AG09319 (cell line): ENCODE measurements around the gene B3GALNT1.

Experiments
- DNase-seq: peaks from one replicate; pipeline ENCODE4 v3.0.0-alpha.2; 2010; ENCODE audit warnings: low read depth; ENCODE audit errors: extremely low read depth
- TF ChIP-seq, protein P1 (sequence below): IDR thresholded peaks from 2 replicates; pipeline ENCODE4 v1.5.1; 2011; ENCODE audit warnings: low read depth, mild to moderate bottlenecking, inconsistent platforms, low read length, moderate library complexity

The B3GALNT1 gene

DNA sequence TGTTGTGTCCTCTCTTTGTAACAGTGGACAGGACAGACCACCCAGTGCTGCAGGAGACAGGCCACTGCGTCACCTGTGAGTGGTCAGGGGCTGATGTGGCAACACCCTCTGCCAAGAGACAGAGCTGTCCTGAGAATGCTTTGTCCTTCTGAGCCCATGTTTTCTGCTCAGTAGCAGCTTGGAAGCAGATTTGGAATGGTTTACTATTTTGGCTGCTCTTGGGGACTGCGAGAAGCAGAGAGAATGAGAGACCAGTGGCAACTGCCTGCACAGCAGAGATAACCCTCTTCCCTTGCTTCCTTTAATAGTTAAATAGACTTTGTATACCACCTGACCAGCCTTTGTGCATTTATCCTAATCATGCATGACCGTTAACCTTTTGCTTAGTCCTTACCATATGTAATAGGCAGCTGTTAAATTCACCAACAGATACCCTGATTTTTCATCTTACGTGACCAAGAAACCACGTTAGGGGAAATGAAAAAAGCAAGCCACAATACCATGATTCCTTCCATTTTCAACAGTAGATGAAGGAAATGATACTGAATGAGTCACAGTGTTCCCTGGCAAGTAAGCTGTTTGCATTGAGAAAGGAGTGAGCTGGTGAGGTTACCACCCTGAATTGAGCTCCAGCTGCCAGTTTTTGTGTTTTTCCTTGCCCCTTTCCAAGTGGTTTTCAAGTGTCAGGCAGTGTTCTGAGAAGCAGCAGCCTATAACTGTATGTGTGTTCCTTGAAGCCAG is 35.5 kb downstream of the B3GALNT1 start:
- TF ChIP-seq, protein P1, sequence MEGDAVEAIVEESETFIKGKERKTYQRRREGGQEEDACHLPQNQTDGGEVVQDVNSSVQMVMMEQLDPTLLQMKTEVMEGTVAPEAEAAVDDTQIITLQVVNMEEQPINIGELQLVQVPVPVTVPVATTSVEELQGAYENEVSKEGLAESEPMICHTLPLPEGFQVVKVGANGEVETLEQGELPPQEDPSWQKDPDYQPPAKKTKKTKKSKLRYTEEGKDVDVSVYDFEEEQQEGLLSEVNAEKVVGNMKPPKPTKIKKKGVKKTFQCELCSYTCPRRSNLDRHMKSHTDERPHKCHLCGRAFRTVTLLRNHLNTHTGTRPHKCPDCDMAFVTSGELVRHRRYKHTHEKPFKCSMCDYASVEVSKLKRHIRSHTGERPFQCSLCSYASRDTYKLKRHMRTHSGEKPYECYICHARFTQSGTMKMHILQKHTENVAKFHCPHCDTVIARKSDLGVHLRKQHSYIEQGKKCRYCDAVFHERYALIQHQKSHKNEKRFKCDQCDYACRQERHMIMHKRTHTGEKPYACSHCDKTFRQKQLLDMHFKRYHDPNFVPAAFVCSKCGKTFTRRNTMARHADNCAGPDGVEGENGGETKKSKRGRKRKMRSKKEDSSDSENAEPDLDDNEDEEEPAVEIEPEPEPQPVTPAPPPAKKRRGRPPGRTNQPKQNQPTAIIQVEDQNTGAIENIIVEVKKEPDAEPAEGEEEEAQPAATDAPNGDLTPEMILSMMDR, result no peak
- peak; percentile 14 for DNase-seq

DNA sequence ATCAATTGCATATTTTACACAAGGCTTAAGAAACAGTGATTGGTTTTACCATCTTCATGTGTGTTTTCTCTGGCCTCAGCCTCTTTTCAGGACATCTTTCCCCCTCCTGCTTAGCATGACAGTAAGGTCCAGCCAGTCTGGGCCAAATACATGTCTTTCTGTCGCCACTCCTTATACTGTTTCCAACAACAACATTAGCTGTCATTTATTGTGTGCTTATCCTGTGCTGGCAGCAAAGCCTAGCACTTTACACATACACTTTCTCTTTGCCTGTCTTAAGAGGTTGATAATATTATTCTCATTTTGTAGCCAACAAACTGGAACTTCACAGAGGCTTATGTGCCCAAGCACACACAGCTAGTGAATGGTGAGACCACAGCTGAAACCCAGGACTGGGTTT is 37.8 kb downstream of the B3GALNT1 start:
- no peak for DNase-seq

DNA sequence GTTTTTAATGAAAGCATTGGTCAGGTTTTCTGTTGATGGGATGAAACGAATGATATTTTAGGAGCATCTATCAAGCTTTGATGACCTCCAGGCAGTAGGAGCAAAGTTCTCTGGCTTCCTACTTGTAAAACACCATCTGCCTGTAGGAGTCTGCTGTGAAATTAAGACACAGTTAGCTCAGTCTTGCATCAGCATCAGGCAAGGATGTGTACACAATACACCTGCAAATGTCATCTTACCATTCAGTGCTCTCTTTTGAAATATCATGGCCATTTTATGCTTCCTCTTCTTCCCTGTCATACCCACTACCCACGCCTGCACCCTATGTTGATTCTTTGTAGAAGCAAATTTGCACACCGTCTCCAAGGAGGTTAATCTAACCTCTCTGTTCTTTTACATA is 38.2 kb downstream of the B3GALNT1 start:
- TF ChIP-seq, protein P1, result no peak
- no peak for DNase-seq

More for the DNA sequence above, 37.8 kb downstream of the B3GALNT1 start:
- TF ChIP-seq, protein P1, result no peak

DNA sequence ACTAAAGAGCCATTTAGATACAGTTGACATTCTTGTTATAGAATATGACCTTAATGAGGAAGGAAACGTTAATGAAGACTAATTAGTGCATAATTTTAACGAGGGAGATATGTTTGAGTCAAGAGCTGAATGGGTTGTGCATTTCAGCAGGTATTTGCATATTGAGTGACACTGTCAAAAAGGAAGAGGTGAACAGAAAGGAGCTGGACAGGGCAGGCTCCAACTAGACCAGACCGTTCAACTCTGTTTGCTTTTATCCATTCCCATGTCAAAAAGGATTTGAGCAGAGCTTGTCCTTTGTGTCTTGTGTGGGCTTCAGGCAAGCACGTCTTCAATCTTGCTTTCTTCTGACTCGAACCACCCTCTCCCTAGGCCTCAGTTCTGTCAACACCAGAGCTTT is 40.7 kb downstream of the B3GALNT1 start:
- TF ChIP-seq, protein P1, result no peak
- no peak for DNase-seq

DNA sequence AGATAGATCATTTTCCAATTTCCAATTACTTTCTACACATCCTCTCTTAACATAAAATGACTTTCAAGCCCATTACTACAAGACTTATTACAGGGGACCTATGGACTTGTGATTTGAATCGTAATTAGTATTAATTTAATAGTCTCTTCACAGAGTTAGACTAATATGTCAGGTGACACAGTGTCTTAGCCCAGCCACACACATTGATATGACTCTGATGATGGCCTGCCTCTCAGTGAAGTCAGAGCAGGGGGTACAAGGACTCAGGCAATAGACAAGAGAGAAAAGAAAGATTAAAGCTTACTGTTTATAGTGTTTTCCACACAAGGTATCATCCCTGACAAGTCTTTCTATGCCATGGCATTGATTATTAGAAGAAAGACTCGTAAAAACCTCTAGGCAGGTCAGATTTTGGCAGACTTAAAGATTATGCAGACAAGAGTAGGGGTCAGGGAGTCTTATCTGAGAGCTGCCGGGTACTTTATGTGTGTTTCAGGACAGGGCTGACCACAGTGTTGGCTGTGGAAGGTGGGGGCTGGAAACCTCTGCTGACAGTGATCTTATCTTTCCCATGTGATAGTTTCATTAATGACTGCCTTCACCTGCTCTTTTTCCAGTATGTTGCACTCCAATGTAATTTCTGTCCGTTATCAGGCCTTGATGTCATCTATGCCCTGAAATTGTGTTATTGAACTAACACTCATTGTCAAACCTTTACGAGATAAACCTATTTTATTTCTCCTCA is 50.1 kb downstream of the B3GALNT1 start:
- TF ChIP-seq, protein P1, result no peak
- no peak for DNase-seq

DNA sequence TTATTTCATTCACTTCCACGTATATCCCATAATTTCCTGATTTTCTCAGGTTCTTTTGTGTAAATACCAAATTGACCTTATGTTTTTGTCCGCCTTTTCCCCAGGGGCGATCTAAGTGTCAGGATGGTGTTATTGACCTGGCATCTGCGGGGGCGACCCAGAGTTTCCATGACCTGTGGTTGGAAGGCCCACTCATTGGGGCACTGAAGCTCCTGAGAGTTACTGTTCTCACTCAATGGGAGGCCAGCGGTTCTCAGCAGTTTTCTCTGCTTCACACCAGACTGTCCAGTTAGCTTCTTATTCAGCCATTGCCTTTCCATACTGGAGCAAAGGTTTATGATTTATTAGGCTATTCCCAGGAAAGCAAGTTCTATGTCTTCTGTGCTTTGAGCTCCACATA is 53.3 kb downstream of the B3GALNT1 start:
- TF ChIP-seq, protein P1, result no peak
- DNase-seq, result no peak

DNA sequence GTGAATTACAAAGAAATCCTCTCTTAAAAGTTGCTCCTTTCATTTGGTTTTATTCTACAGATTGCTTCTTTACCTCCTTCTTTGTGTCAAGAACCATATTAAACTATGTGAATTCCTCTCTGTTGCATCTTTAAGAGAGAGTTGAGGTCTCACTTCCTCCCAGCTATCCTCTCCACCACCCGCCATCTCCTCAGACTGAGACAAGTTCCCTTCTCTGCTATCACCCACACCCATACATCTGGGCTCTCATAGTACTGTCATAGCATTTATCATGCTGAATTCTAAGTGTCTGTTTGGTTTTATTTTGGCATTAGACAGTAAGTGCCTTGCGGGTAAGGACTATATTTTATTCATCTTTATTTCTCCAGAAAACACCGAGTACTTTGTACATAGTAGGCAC is 54.2 kb downstream of the B3GALNT1 start:
- TF ChIP-seq, protein P1, result no peak
- no peak for DNase-seq
